SK-N-MC (cell line): ENCODE results near the gene DST.

Source experiments
- DNase-seq: peaks from one replicate; pipeline ENCODE4 v3.0.0-alpha.2; 2011; ENCODE audit warnings: low read depth, low spot score
- H3K27ac ChIP-seq: fragments of 200-600 bp; sonication (generic); 2 replicates; pipeline ENCODE4 v1.5.1; 2016; ENCODE audit warnings: mixed run types
- H3K36me3 ChIP-seq: fragments of 200-600 bp; sonication (generic); 2 replicates; pipeline ENCODE4 v1.6.1; 2017; ENCODE audit warnings: antibody characterized with exemption, low read length, mixed read lengths; ENCODE audit not compliant: insufficient read depth
- H3K4me3 ChIP-seq: fragments of 200-600 bp; sonication (generic); 2 replicates; pipeline ENCODE4 v1.5.1; 2016
- H3K9ac ChIP-seq: fragments of 200-600 bp; sonication (generic); 2 replicates; pipeline ENCODE4 v1.8.0; 2017; ENCODE audit warnings: mixed run types, mixed read lengths; ENCODE audit not compliant: insufficient read length
- H3K9me3 ChIP-seq: fragments of 200-600 bp; sonication (generic); 2 replicates; pipeline ENCODE4 v1.6.1; 2017; ENCODE audit warnings: low read depth, mild to moderate bottlenecking, antibody characterized with exemption, low read length, moderate library complexity, mixed read lengths
- EZH2 ChIP-seq: fragments of 200-600 bp; sonication (generic); IDR thresholded peaks from one replicate; pipeline ENCODE4 v1.6.1; 2017; ENCODE audit warnings: antibody characterized with exemption
- FOXP2 ChIP-seq: optimal IDR thresholded peaks from 2 replicates; pipeline ENCODE3; 2011; ENCODE audit warnings: mild to moderate bottlenecking, moderate library complexity; ENCODE audit not compliant: insufficient read depth; ENCODE audit errors: extremely low read length, control extremely low read depth
- POLR2AphosphoS5 ChIP-seq: IDR thresholded peaks from 2 replicates; pipeline ENCODE4 v1.6.1; 2012; ENCODE audit warnings: mild to moderate bottlenecking, low read depth, low read length, borderline replicate concordance

Gene DST

GRCh38 chr6:56495654-56496053 lies 147.0 kb downstream of the DST start:
- TF ChIP-seq FOXP2 (no peak), EZH2 (no peak), POLR2AphosphoS5 (no peak)
- no peak overlapping the region for H3K27ac ChIP-seq
- no peak overlapping the region for H3K9ac ChIP-seq
- H3K4me3 ChIP-seq, result no peak overlapping the region
- DNase-seq, result no peak
- no peaks in the 10 kb centered on the region for H3K9me3 ChIP-seq
- peaks cover 28% of the 10 kb centered on the region for H3K36me3 ChIP-seq

- DNase-seq, result no peak
- Histone ChIP-seq H3K9ac (no peak overlapping the region), H3K27ac (no peak overlapping the region), H3K9me3 (no peaks in the 10 kb centered on the region), H3K36me3 (peaks cover 21% of the 10 kb centered on the region), H3K4me3 (no peak overlapping the region)
- no peak for TF ChIP-seq EZH2
- no peak for TF ChIP-seq POLR2AphosphoS5
- TF ChIP-seq FOXP2, result no peak
These were observed 150.9 kb downstream of the DST start for GRCh38 chr6:56491606-56492328.

- Histone ChIP-seq H3K36me3 (peaks cover 15% of the 10 kb centered on the region), H3K9ac (no peak overlapping the region), H3K9me3 (no peaks in the 10 kb centered on the region), H3K27ac (no peak overlapping the region), H3K4me3 (no peak overlapping the region)
- no peak for DNase-seq
- no peak for TF ChIP-seq EZH2
- no peak for TF ChIP-seq POLR2AphosphoS5
- TF ChIP-seq FOXP2, result no peak
These were observed 151.7 kb downstream of the DST start for GRCh38 chr6:56490993-56491392.

- no peak for DNase-seq
- Histone ChIP-seq H3K36me3 (peaks cover 20% of the 10 kb centered on the region), H3K27ac (no peak overlapping the region), H3K9ac (no peak overlapping the region), H3K9me3 (no peaks in the 10 kb centered on the region), H3K4me3 (no peak overlapping the region)
- TF ChIP-seq FOXP2 (no peak), POLR2AphosphoS5 (no peak), EZH2 (no peak)
These were observed 153.1 kb downstream of the DST start for GRCh38 chr6:56489559-56489958.

- Histone ChIP-seq H3K9ac (no peak overlapping the region), H3K36me3 (peaks cover 20% of the 10 kb centered on the region), H3K9me3 (no peaks in the 10 kb centered on the region), H3K4me3 (no peak overlapping the region), H3K27ac (no peak overlapping the region)
- no peak for DNase-seq
- TF ChIP-seq EZH2 (no peak), POLR2AphosphoS5 (no peak), FOXP2 (no peak)
These were observed 154.4 kb downstream of the DST start for GRCh38 chr6:56488281-56488680.

DNA sequence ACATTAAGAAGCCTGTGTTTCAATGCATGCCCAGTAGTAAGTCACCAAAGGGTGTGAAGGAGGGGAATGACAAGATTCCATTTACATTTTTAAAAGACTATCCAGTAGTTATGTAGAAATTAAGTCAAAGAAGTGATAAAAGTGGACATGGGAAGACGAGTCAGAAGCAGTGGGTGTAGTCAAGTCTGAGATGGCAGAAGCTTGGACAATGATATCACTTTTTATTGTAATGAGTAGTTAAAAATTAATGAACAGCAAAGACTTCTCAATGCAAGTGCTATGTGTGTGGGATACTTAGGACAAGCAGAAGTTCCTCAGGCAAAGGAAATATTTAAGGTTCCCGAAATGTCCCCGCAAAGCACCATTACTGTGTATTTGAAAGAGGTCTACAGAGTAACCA lies 156.0 kb downstream of the DST start:
- no peak for DNase-seq
- H3K9ac ChIP-seq, result no peak overlapping the region
- H3K36me3 ChIP-seq, result peaks cover 7% of the 10 kb centered on the region
- no peak overlapping the region for H3K27ac ChIP-seq
- no peak for TF ChIP-seq EZH2
- no peak for TF ChIP-seq FOXP2
- no peak for TF ChIP-seq POLR2AphosphoS5
- no peak overlapping the region for H3K4me3 ChIP-seq
- H3K9me3 ChIP-seq, result no peaks in the 10 kb centered on the region

DNA sequence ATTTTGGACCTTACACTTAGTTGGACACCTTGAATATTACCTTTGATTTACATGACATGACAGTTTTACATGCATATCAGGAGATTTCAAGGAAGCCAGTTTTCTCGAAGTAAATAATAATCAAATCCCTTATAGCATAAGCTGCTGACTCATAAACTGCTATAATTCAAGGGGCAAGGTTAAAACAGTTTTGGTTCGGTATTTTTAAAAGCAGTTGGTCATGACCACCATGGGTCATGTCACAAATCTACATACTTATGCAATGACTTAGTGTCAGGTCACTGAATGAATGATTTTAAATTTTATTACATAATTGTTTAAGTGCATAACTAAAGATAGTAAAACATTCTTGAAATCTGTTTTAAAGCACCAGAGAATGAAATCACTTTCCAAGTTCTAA lies 158.0 kb downstream of the DST start:
- Histone ChIP-seq H3K4me3 (no peak overlapping the region), H3K36me3 (peaks cover 9% of the 10 kb centered on the region), H3K9me3 (no peaks in the 10 kb centered on the region), H3K9ac (no peak overlapping the region), H3K27ac (no peak overlapping the region)
- DNase-seq, result no peak
- TF ChIP-seq FOXP2, result no peak
- TF ChIP-seq POLR2AphosphoS5, result no peak
- TF ChIP-seq EZH2, result no peak

- peaks cover 17% of the 10 kb centered on the region for H3K36me3 ChIP-seq
These were observed 158.8 kb downstream of the DST start for GRCh38 chr6:56483929-56484328.

DNA sequence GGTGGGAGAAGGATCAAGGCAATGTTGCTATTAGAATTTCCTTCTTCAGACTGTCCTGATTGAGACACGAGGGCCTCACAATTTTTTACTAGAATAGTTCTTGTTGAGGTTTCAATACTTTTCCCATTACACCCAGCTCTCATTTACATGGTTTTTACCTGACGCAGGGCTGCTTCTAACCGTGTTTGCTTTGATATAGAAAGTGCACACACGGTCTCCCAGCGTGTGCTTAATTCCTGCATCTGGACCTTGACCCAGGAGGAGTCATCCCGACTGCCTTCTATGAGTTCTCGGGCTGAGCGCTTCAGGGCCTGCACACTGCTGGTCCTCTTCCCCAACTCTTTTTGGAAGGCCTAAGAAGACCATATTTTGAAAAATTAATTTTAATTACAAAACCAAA lies 160.2 kb downstream of the DST start:
- Histone ChIP-seq H3K9ac (no peak overlapping the region), H3K9me3 (no peaks in the 10 kb centered on the region), H3K4me3 (no peak overlapping the region), H3K27ac (no peak overlapping the region), H3K36me3 (peaks cover 17% of the 10 kb centered on the region)
- TF ChIP-seq POLR2AphosphoS5, result no peak
- TF ChIP-seq FOXP2, result no peak
- no peak for TF ChIP-seq EZH2
- DNase-seq, result no peak

More at GRCh38 chr6:56483929-56484328, 158.8 kb downstream of the DST start:
- DNase-seq, result no peak
- H3K9ac ChIP-seq, result no peak overlapping the region
- no peak for TF ChIP-seq FOXP2
- no peak for TF ChIP-seq POLR2AphosphoS5
- TF ChIP-seq EZH2, result no peak
- no peak overlapping the region for H3K27ac ChIP-seq
- no peaks in the 10 kb centered on the region for H3K9me3 ChIP-seq
- no peak overlapping the region for H3K4me3 ChIP-seq
